ENCODE data around the gene N4BP3. TPM values are rescaled to one million over a fixed set of nuclear protein-coding genes. Genes with fewer than 3 reads are reported as not detected.

The N4BP3 gene
- total RNA-seq, 4 donors from 2014 or later: 1.2 to 4.8 (median 1.3) TPM

DNA sequence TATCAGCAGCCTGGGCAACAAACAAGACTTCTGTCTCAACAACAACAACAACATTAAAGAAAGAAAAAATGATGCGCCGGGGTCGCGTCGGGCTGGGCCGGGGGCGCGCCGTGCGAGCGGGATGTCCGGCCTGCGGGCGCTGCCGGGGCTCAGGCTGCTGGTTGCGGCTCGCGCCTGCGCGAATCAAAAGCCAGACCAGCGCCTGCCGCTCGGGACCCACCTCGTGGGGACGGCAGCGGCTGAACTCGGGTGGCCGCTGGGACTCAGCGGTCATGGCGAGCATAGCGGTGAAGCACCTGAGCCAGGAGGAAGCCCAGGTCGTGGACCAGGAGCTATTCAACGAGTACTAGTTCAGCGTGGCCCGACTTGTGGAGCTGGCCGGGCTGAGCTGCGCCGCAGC, 52.2 kb downstream of the N4BP3 start:
- peaks cover 57% of the 10 kb centered on the region for H3K27me3 ChIP-seq
- TF ChIP-seq POLR2AphosphoS5 (IDR thresholded peaks at IDR 0.05) (no peak), POLR2A (IDR thresholded peaks at IDR 0.05) (no peak), EP300 (IDR thresholded peaks at IDR 0.05) (no peak)
- TF ChIP-seq, protein P1, sequence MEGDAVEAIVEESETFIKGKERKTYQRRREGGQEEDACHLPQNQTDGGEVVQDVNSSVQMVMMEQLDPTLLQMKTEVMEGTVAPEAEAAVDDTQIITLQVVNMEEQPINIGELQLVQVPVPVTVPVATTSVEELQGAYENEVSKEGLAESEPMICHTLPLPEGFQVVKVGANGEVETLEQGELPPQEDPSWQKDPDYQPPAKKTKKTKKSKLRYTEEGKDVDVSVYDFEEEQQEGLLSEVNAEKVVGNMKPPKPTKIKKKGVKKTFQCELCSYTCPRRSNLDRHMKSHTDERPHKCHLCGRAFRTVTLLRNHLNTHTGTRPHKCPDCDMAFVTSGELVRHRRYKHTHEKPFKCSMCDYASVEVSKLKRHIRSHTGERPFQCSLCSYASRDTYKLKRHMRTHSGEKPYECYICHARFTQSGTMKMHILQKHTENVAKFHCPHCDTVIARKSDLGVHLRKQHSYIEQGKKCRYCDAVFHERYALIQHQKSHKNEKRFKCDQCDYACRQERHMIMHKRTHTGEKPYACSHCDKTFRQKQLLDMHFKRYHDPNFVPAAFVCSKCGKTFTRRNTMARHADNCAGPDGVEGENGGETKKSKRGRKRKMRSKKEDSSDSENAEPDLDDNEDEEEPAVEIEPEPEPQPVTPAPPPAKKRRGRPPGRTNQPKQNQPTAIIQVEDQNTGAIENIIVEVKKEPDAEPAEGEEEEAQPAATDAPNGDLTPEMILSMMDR (IDR thresholded peaks at IDR 0.05): no peak
- H3K36me3 ChIP-seq: no peaks in the 10 kb centered on the region
- H3K4me3 ChIP-seq: no peak overlapping the region
- H3K4me1 ChIP-seq: peaks cover 0 to 11% (median 0%) of the 10 kb centered on the region in 3 donors
- no CpG with 5 or more reads among the region's 38 CpGs for WGBS, 2 donors (ENCODE audit: low coverage in 1 of 2)
- no peaks in the 10 kb centered on the region for H3K9me3 ChIP-seq
- H3K27ac ChIP-seq: no peak overlapping the region
- no peak for ATAC-seq

DNA sequence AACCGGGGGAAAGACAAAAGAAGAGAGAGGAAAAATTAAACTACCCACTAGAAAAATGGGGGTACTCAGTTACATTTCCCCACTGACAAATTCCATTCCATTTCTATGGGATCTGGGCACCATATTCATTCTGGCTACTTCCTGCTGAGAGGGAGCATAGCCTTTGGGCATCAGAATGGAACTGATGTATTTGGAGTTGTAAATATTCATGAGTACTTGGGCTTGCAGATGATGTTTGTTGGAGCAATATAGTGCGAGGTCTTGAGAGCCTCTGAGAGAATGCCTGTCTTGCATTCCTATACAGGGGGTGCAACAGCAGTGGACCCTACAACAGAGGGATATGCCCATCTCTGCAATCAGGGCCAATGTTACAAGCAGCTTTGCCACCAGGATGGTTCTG, 57.1 kb downstream of the N4BP3 start:
- ATAC-seq: no peak
- Histone ChIP-seq H3K4me3 (no peak overlapping the region), H3K36me3 (no peaks in the 10 kb centered on the region), H3K27me3 (peaks cover 15% of the 10 kb centered on the region), H3K27ac (no peak overlapping the region), H3K9me3 (no peaks in the 10 kb centered on the region), H3K4me1 (no peaks in the 10 kb centered on the region)
- TF ChIP-seq POLR2A (IDR thresholded peaks at IDR 0.05) (no peak), POLR2AphosphoS5 (IDR thresholded peaks at IDR 0.05) (no peak), EP300 (IDR thresholded peaks at IDR 0.05) (no peak)
- TF ChIP-seq, protein P1 (IDR thresholded peaks at IDR 0.05): no peak
- WGBS, 2 donors (ENCODE audit: low coverage in 1 of 2): 79 to 83% methylated on average over 1 to 2 of the region's 2 CpGs

DNA sequence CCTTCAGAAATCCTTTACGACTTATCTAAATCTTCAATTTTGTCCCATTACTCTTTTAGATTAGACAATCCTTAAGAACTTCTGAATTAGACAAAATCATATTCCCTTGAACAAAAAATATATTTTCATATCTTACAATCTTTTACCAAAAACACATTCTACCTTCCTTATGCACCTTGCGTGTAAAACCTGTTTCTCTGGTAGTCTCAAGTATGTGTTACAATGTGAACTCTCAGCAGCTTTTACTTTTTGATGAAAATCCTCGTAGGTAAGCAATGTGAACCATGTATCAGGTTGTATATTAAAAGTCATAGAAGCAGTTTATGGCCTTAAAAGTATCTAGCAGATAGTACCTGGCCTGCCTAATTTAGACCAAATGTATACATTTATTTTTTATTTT, 61.1 kb downstream of the N4BP3 start:
- no peak overlapping the region for H3K27ac ChIP-seq
- H3K36me3 ChIP-seq: no peaks in the 10 kb centered on the region
- ATAC-seq: no peak
- H3K9me3 ChIP-seq: peaks cover 0 to 4% (median 0%) of the 10 kb centered on the region in 3 donors
- WGBS, 2 donors (ENCODE audit: low coverage in 1 of 2): 84 to 92% methylated on average over 3 of the region's 3 CpGs
- H3K4me3 ChIP-seq: no peak overlapping the region
- H3K27me3 ChIP-seq: peaks cover 1% of the 10 kb centered on the region
- TF ChIP-seq POLR2A (IDR thresholded peaks at IDR 0.05) (no peak), POLR2AphosphoS5 (IDR thresholded peaks at IDR 0.05) (no peak), EP300 (IDR thresholded peaks at IDR 0.05) (no peak)
- TF ChIP-seq, protein P1 (IDR thresholded peaks at IDR 0.05): no peak
- H3K4me1 ChIP-seq: no peaks in the 10 kb centered on the region

Other genes starting within 250 kb of the N4BP3 start
- not detected for gene PROP1, start 117.3 kb upstream of the N4BP3 start, total RNA-seq
- 10 to 100 TPM; 34.6 to 56.6 (median 41.7) TPM for gene RMND5B, start 17.5 kb downstream of the N4BP3 start, total RNA-seq
- gene NHP2, start 40.4 kb downstream of the N4BP3 start, total RNA-seq: 100 to 1,000 TPM; 192 to 253 (median 218) TPM
- gene GMCL2, start 73.8 kb downstream of the N4BP3 start, total RNA-seq: not detected
- 100 to 1,000 TPM in 2 of 4 donors, 10 to 100 TPM in 2; 79.9 to 140 (median 106) TPM for gene HNRNPAB, start 91.0 kb downstream of the N4BP3 start, total RNA-seq
- gene PHYKPL, start 119.3 kb downstream of the N4BP3 start, total RNA-seq: 10 to 100 TPM; 37.3 to 51.2 (median 41.6) TPM